HG02678 (cell line): ENCODE data around the gene TSHZ1.
"Not testable (repeated sequence)": the region's sequence is repeated elsewhere in the genome, so short reads cannot be mapped to it uniquely, and the experiment has no call there.

Experiments
- ATAC-seq: cut with Tn5 transposase; IDR thresholded peaks from one replicate; pipeline ENCODE4 v1.9.1; 2021; ENCODE audit warnings: mild to moderate bottlenecking, moderate library complexity; ENCODE audit not compliant: unreplicated experiment

The TSHZ1 gene

DNA sequence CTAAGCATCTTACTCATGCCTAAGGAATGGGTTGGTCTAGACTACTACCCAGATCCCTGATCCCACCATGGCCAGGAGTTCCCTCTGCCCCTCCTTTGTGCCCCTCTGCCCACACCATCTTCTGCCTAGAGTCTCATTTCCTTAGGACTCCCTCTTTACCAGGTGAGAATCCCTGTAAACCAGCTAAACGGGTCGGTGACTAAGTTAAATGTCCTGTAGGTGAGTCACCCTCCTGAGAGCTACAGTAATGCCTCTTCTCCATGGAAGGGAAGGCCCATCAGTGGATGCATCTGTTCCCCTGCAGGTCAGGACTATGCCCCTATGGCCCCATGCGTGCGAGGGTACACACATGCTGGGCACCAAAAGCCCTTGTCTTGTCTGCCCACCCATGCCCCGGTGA, 27.1 kb upstream of the TSHZ1 start:
- no peak for ATAC-seq

DNA sequence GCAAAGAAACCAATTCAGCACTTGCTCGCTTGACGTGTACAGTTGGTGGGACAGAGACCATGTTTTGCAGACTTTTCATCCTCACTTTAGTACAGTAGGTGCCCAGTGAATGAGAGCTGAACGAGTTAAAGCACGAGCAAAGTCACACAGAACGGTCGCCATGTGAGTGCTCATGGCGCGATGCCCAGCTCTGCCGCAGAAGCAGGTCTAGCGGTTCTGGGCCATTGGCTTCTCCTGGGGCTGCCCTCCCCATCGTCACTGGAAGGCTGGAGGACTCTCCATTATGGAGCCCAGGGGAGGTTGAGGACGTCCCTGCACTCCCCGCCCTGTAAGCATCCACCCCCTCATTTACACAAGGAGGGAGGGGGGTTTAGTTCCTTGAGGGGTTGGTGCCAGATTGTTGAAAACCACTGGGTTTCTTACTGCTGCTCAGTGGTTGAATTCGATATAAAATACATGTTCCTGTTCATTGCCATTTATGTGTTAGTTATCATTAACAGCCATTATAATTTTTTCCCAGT, 26.6 kb upstream of the TSHZ1 start:
- ATAC-seq, result no peak

DNA sequence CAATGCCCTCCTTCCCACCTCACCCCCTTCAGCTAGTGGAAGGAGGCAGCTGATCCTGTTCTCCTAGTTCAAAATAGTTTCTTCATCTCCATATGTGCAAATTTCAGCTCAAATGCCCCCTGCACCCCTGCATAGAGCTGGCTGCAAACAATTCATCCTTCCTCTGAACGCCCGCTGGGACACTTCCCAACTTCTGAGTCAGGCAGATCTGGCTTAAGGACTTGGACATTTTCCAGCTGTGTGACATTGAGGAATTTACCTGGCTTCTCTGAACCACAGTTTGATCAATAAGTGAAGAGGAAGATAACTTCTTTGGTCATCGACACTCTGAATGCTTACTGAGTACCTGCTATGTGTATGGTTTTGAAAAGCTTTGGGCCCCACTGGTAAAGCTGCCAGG, 25.1 kb upstream of the TSHZ1 start:
- ATAC-seq, result no peak

DNA sequence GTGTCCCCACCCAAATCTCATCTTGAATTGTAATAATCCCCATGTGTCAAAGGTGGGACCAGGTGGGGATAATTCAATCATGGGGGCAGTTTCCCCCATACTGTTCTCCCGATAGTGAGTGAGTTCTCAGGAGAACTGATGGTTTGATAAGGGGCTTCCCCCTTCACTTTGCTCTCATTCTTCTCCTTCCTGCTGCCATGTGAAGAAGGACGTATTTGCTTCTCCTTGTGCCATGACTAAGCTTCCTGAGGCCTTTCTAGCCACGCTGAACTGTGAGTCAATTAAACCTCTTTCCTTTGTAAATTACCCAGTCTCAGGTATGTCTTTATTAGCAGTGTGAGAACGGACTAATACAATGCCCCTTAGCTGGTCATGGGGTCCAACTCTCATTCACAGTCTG, 22.9 kb upstream of the TSHZ1 start:
- not testable (repeated sequence) for ATAC-seq

DNA sequence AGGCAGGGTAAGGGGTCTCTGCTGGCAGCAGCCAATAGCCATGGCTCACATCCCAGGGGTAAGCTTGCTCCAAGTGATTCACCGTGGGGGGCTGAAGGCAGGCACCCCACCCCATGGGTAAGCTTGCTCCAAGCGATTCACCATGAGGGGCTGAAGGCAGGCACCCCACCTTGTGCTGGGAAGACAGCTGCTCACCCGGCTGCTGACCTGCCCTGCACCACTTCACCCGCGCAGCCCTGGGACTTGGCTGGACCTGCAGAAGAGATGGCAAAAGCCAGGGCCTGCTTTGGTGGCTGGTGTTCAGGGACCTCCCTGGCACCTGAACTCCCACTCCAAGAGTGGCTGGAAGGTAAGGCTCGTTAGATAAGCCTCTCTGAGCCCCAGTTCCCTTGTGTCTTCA, 20.9 kb upstream of the TSHZ1 start:
- ATAC-seq, result no peak

DNA sequence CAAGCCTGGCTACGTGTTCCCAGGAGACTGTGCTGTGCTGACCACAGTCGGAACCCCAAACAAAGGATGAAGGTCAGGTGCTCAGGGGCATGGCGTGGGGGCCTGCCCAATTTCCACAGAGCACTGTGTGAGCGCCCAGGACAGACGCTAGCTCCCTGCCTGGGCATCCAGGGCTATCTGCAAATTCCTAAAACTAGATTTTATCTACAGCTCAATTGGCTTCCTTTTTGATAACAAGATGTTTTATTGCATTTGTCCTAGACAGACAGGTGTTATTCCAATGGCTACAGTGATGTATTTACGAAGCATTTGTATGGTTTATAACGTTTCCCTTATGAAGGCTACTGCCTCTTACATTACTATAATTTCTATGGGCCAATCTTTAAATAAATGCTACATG, 17.7 kb upstream of the TSHZ1 start:
- ATAC-seq, result no peak

DNA sequence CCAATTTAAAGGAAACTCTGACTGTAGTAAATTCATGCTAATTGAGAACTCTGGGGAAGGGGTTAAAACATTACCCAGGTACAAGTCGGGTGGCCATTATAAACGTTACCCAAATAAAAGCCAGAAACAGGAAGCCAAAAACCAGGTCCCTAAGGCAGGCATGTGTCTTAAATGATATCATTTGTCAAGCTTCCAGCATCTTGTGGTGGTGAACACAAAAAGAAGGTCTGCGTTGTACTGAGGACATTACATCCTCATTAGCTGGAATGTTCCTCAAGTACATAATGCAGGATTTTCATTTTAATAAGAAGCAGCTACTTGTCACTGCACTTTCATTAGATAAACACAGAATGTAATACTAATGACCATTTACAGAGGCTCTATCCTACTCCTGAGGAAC, 12.6 kb upstream of the TSHZ1 start:
- no peak for ATAC-seq

DNA sequence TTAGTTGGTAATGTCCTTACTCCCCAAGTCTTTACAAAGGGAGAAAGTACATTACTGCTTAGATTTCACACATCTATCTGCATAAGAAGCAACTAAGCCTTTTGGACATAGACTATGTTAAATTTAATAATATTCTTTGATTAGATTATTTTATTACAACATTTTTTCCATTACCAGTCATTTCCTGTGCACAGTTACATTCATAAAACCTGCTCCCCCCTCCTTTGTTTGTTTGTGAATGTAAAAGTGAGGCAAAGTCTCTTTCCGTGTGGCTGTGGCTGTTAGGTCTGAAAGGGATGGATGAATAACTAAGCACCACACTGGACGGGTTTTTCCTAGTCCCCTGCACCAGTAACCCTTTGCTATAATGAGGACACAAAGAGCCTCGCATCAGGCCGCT, 11.3 kb upstream of the TSHZ1 start:
- no peak for ATAC-seq

DNA sequence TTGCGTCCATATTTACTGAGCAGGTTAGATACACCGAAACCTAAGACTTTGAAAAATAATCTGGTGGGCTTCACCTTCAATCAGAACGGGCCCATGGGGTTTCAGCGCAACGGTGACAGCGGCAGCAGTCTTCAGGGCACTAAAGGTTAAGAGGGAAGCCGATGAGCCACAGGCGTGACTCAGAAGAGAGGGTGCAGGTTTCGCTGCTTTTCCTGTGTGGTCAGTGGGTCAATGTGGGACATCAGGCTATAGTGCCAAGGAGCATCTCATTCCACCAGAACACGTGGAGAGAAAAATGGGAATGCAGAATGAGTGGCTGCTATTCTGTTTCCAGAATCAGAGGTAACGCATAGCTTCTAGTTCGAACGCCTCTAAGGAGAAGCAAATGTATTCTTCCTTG, 10.5 kb upstream of the TSHZ1 start:
- ATAC-seq, result no peak

DNA sequence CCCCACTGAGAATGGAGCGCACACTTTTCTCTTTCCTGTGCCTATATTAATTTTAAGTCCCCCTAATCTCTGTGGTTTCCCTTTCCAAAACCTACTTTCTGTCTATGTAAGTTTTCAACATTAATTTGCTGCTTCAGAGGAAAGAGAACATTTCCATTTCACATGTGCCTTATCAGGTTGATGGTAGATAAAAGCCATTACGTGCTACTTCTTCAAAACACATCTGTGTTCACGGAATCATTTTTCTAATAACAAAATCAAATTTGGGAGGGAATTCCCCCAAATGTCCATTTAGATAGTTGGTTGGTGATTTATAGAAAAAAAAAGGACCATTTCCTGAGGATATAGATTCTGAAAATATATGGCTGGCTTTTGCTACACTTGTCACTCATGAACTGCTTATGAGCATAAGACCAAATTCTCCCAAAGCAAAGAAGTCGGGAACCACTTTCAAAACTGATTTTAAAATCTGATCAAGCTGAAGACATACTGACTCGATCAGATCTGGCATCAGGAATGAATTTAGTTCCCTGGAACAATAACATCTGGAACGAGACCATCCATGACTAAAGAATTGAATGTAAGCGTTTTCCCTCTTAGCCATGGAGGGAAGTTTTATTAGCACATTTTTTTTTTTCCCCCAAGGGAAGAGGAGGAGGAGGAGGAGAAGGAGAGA, 9.9 kb upstream of the TSHZ1 start:
- ATAC-seq, result no peak

DNA sequence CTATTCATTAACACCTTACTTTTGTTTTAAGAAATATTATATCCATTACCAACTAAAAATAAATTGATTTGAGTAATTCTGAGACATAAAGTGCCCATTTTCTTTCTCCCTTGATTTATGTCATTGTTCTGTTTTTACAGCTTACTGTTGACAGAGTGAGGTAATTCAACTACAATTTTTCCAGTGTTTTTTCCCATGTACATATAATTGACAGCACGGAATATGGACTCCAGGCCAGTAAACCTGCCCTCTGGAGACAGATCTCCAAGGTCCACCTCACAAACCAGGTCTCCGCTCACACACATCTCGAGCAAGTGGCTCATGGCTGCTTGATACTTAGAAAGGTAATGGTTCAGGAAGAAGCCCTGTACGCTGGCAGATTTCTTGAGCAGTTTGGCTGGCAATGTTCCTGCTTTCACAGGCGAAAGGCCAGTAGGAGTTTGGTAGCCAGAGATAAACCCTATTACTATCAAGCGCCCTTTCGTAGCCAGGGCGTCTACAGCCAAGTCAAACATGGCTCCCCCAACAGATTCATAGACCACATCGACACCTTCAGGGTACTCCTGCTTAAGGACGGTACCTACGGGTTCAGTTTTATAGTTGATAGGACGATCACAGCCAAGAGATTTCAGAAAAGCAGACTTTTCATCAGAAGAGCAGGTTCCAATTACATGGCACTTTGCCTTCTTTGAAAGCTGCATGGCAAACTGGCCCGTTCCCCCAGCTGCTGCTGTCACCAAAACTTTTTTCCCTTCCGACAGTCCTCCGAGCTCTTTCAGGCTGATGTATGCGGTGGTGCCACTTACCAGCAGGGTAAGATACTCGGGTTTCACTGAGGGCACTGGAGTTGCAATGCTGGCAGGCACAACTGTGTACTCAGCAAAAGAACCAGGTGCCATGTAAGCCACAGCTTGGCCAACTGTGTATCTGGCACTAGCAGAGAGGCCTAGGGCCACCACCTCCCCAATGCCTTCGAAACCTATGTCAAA, 9.0 kb upstream of the TSHZ1 start:
- ATAC-seq, result no peak

DNA sequence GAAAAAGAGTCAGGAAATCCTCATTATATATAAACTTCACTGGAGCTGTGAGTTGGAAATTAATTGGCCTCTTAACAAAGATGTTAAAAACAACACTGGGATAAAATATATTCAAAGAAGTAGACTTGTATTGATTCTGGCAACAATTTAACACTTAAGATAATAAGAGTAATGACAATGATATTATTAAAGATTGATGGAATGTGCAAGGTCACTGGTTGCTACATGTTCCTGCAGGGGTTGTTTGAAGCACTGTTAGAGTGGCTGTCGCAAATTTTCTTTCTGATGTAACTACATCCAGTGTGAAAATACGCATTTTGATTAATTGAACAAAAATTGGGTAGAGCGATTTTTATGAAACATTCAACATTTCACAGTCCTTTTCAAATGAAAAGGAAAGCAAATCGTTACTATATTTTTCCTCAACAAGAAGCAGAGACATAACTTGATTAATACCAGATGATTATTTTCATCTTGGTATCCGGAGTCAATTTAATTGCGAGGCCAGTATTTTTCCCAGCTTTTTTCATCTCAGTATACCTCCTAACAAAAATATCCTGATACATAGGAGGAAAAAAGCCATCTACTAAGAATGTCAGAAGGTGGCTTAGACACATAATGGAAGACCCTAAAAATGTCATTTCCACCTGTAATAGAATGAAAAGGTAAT, 7.8 kb upstream of the TSHZ1 start:
- ATAC-seq, result no peak

DNA sequence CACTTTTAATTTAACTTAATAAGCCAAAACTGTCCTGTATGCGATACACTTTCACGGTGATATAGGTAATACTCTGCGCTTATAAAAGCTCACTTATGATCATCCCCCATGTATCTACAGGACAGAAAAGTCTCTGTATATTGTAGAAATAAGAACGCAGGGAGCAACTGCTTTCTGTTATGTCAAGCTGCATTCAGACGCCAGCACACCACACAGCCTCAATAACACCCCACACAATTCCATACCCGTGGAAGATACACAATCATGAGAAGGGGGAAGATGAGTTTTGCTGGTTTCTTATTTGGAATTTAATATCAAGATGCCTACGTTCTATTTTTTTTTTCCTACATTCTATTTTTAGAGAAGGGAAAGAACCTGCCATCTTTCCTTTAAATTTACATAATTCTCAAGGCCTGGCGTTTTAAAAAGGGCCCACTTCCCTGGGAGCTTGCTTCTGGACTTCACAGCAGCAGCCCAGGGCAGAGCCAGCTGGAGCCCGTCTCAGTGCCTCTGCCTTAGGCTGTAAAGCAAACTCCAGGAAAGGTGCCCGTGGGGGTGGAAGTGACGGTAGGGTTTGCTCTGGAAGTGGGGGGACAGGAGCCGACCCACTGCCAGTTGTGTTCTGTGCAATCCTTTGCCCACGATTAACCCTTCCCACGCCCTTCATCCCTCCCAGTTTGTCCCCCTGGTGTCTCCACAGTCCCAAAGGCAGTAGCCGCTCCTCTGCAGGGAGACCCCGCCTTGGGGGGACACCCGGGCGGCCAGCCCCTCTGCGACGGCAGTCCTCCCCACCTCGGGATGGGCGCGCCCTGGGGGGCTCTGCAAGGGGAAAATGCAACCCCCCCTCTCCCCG, 7.0 kb upstream of the TSHZ1 start:
- ATAC-seq, result no peak

DNA sequence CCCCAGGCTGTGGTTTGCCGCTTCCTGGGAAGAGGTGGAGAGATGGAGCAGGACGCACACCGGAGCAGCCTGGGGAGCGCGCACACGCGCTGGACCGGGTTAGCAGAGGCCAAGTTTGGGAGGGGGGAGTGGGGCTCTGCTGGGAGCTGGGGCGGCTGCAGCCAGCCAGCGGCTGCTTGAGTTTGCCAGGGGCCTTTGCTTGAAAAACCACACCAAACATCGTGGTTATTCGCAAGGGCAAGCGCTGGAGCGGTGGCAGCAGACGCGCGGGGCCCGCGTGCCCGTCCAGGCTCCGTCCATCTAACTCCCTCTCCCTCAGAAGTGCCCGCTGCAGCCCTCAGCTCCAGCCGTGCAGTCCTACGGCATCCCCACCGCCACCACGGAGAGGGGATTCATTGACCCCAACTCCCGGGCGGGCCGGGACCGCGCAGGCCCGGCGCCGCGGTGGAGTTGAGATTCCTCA, 6.3 kb upstream of the TSHZ1 start:
- ATAC-seq, result no peak

DNA sequence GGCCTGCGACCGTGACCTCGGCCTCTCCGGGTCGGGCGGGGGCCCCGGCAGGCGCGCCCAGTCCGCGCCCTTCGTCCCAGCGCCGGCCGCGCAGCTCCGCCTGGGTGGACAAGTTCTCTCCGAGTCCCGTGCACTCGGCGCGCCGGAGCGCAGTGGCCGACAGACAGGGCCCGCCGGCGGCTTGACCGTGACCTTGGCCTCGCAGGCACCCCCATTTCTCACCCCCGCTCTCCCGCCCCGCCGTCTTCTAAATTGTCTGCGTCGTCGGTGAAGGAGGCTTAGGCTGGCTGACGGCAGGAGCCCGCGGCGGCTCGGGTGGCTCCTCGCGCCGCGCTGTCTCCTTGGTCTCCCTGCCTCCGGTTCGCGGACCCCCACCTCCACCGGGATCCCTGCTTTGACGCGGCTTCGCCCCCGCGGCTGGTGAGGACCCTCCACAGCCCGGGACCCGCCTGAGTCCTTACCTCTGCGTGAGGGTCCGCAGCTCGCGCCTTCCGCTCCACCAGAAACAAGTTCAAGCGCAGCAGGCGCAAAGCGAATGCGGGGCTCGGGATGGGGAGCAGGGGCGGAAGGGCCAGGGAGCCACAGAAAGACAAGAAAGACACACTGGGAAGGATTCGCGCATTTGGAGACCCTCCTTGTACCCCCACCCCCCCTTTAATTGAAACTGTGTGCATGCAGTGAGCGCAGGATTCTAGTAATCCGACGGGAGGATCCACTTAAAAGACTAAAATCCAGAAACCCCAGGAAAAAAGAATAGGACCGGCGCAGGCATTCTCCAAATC, 5.7 kb upstream of the TSHZ1 start:
- ATAC-seq, result no peak

DNA sequence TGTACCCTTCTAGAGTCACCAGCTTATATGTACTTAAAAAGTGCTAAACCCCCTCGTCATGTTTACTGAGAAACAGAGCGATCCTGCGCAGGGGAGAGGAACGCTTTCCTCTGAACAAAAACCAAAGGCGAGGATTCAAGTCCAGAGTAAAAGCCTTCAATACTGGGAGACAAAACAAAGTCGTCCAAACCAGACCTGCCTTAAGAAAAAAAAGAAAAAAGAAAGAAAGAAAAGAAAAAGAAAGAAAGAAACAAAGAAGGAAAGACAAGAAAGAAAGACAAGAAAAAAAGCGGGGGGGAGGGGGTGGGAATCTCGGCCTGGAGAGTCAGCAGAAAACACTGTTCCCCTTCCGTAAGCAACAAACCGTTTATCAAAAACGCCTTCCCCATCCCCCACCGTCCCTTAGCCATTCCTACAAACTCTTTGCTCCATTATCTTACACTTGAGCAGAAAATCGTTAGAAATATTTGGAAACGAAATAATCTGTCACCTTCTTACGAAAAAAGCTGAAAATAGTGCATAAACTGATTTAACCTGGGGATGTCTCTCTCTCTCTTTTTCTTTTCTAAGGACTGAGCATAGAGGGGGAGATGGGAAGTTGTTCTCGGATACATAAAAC, 5.0 kb upstream of the TSHZ1 start:
- ATAC-seq, result no peak

DNA sequence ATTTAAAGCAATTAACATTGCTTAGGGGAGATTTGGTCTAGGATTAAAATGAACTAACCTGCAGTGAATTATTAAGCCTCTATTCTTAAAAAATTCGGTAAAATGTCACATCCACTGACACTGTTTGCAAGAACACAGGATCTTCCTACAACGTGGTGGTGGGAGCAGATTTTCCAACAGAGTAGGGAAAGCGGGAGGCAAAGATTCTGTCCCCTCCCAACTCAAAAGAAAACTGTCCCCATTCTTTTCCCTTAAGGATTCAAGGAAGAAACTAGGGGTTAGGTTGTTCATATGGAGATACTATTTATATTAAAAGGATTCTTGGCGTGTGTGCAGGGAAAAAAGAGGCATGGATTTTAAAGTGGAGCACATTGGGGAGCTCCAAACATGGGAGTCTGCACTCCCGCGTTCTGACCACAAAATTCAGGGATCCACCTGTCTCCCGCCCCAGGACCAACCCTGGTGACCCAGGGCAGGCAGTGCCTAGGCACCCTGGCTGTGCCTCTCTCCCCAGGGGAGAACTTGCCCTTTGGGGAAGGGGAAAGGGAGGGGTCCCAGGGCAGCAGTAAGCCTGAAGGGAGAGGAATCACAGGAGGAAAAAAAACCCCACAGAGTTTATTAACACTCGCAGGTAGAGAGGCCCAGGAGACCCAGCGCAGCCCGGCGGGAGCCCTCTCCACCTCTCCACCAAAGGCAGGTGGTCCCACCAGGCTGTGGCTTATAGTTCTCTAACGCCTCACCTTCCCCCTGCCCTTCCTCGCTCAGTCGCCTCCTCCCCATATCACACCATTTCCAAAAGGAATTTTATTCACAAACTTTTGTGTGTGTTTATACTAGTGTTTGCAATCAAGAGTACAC, 3.9 kb upstream of the TSHZ1 start:
- no peak for ATAC-seq
